ENCODE results near the gene APOD.

The APOD gene

DNA sequence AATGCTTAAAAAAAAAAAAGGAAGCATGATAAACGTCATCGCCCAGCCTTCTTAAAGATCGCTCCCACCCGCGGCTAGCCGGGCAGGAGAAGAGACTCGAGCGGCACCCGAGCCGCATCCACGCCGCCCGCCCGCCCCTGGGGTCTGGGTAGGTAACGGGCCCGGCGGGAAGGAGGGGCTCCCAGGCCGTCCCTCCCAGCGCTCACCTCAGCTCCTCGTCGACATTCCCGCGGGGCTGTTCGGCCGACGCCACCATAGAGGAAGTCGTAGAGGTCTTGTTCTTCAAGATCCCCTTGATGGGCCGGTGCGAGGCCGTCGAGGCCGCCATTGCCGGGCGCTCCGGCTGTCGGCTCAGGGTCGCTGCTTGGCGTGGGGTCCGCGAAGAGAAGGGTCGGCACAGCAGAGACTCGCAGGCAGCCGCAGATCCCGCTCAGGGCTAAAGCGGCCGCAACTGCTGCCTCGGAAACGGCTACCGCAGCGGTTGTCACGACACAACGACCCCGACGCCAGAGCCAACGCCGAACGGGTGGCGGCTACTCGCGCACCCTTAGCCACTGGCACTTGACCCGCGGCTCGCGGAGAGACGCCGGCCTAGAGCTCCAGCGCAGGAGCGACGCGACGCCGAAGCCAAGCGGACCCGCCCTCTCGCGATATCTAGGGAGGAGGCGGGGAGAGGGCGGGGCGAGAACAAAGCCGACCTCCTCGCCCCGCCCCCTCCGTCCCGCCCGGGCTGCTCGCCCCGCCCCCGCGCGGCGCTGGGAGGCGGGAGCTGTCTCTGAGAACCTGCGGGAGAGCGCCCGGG lies 40.8 kb downstream of the APOD start, which contains the start of gene PPP1R2:
Gene PPP1R2 (minus strand): TSS at position 628 of the 802 bp plus-strand sequence. CDS start 300 bp downstream, at position 328.
- Histone ChIP-seq H3K36me3 (replicated peaks) (no peaks in the 10 kb centered on the region), H3K27me3 (replicated peaks) (no peaks in the 10 kb centered on the region), H3K4me3 (ENCODE audit: low read depth, low read length) (peak within 1 kb of the TSS; percentile 83), H3K27ac (peak within 1 kb of the TSS; percentile 61)
- peak; percentile 75 for DNase-seq
- TF ChIP-seq, protein P1, sequence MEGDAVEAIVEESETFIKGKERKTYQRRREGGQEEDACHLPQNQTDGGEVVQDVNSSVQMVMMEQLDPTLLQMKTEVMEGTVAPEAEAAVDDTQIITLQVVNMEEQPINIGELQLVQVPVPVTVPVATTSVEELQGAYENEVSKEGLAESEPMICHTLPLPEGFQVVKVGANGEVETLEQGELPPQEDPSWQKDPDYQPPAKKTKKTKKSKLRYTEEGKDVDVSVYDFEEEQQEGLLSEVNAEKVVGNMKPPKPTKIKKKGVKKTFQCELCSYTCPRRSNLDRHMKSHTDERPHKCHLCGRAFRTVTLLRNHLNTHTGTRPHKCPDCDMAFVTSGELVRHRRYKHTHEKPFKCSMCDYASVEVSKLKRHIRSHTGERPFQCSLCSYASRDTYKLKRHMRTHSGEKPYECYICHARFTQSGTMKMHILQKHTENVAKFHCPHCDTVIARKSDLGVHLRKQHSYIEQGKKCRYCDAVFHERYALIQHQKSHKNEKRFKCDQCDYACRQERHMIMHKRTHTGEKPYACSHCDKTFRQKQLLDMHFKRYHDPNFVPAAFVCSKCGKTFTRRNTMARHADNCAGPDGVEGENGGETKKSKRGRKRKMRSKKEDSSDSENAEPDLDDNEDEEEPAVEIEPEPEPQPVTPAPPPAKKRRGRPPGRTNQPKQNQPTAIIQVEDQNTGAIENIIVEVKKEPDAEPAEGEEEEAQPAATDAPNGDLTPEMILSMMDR (IDR thresholded peaks at IDR 0.05; ENCODE audit: low read depth, low read length, missing control alignments), result no peak
- in situ Hi-C loops (cut with HindIII; ENCODE audit: low pct_ligation_motif_present, low sequenced_read_pairs), result no loop called here

DNA sequence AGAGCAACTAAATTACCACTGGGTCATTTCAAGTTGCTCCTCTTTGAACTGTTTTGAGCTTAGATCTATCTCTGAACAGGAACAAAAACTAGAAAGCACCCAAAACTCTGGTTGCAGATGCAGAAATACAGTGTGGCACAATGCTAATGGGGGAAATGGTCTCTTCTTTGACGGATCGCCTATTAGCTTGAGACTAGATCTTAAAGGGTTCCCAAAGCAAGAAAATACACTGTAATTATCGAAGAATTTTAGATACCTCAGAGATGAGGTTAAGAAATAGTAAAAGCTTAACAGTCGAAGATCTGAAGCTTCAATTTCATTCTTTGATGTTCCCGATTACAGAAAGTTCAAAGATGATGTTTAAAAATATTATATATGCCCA lies 41.4 kb downstream of the APOD start:
- in situ Hi-C loops (cut with HindIII; ENCODE audit: low pct_ligation_motif_present, low sequenced_read_pairs), result no loop called here
- H3K27ac ChIP-seq, result no peak overlapping the region

DNA sequence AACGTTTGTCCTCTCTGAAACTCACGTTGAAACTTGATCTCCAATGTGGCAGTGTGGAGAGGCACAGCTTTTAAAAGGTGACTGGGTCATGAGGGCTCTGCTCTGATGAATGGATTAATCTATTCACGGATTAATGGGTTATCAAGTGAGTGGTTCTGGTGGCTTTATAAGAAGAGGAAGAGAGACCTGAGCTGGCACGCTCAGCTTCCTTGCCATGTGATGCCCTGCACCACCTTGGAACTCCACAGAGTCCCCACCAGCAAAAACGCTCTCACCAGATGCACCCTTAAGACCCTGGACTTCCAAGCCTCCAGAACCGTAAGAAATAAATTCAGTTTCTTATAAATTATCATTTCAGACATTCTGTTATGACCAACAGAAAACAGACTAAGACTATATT lies 43.2 kb downstream of the APOD start:
- TF ChIP-seq, protein P1 (IDR thresholded peaks at IDR 0.05; ENCODE audit: low read depth, low read length, missing control alignments), result no peak
- no peaks in the 10 kb centered on the region for H3K36me3 ChIP-seq (replicated peaks)
- in situ Hi-C loops (cut with HindIII; ENCODE audit: low pct_ligation_motif_present, low sequenced_read_pairs), result no loop called here
- no peaks in the 10 kb centered on the region for H3K27me3 ChIP-seq (replicated peaks)
- no peak for DNase-seq
- H3K27ac ChIP-seq, result no peak overlapping the region
- no peak overlapping the region for H3K4me3 ChIP-seq (ENCODE audit: low read depth, low read length)

More for the DNA sequence above, 41.4 kb downstream of the APOD start:
- no peak for DNase-seq
- TF ChIP-seq, protein P1 (IDR thresholded peaks at IDR 0.05; ENCODE audit: low read depth, low read length, missing control alignments), result no peak
- no peaks in the 10 kb centered on the region for H3K36me3 ChIP-seq (replicated peaks)
- peak overlapping the region; percentile 83 for H3K4me3 ChIP-seq (ENCODE audit: low read depth, low read length)
- H3K27me3 ChIP-seq (replicated peaks), result no peaks in the 10 kb centered on the region

DNA sequence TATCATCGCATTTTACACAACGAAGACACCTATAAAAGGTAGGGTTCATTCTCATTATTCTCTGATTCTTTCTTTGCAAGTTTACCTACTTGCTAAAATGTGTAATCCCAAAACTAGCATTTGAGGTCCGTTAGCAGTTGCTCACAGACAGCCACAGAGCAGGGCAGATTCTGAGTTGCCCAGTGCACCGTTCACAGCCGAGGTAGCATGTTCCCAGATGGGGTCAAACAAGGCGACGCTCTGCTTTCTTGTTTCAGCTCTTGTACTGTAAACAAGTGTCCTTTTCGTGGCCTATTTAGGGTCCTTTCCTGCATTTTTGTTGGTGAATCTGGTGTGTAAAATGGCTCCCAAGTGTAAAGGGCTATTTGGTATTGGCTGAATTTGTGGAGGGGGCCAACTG lies 43.7 kb downstream of the APOD start:
- Histone ChIP-seq H3K27me3 (replicated peaks) (no peaks in the 10 kb centered on the region), H3K4me3 (ENCODE audit: low read depth, low read length) (no peak overlapping the region), H3K27ac (no peak overlapping the region), H3K36me3 (replicated peaks) (no peaks in the 10 kb centered on the region)
- in situ Hi-C loops (cut with HindIII; ENCODE audit: low pct_ligation_motif_present, low sequenced_read_pairs), result no loop called here
- TF ChIP-seq, protein P1 (IDR thresholded peaks at IDR 0.05; ENCODE audit: low read depth, low read length, missing control alignments), result no peak
- DNase-seq, result no peak

DNA sequence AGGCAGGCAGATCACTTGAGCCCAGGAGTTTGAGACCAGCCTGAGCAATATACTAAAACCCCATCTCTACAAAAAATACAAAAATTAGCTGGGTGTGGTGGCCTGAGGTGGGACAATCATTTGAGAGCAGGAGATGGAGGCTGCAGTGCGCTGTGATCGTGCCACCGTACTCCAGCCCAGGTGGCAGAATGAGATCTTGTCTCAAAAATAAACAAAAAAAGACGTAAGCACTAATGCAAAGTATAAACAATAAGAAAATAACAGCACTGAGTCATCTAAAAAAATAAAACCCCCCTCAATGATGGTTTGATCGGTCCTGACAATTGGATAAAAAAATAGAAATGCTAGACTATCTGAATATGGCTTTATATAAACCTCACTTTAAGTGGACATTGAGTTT lies 44.3 kb downstream of the APOD start:
- Histone ChIP-seq H3K27ac (no peak overlapping the region), H3K27me3 (replicated peaks) (no peaks in the 10 kb centered on the region), H3K36me3 (replicated peaks) (no peaks in the 10 kb centered on the region), H3K4me3 (ENCODE audit: low read depth, low read length) (no peak overlapping the region)
- TF ChIP-seq, protein P1 (IDR thresholded peaks at IDR 0.05; ENCODE audit: low read depth, low read length, missing control alignments), result no peak
- in situ Hi-C loops (cut with HindIII; ENCODE audit: low pct_ligation_motif_present, low sequenced_read_pairs), result no loop called here
- no peak for DNase-seq
